ENCODE data around the gene NUP214. TPM values are rescaled to one million over a fixed set of nuclear protein-coding genes. Genes with fewer than 3 reads are reported as not detected.

Gene NUP214
- total RNA-seq, 1 experiment from 2014 or later: 52.3 TPM

GRCh38 chr9:131252120-131252519, 126.7 kb downstream of the NUP214 start:
- no peaks in the 10 kb centered on the region for H3K27me3 ChIP-seq (replicated peaks; ENCODE audit: control insufficient read depth, insufficient read depth, low read length)

GRCh38 chr9:131253891-131254491, 128.6 kb downstream of the NUP214 start:
- H3K9me3 ChIP-seq: no peaks in the 10 kb centered on the region
- Mint-ChIP-seq H3K27me3 (ENCODE audit: insufficient read depth, unreplicated experiment) (no peaks in the 10 kb centered on the region), H3K4me3 (ENCODE audit: unreplicated experiment) (no peak overlapping the region), H3K9me3 (ENCODE audit: unreplicated experiment) (no peaks in the 10 kb centered on the region), H3K36me3 (ENCODE audit: insufficient read depth, unreplicated experiment) (no peaks in the 10 kb centered on the region), H3K27ac (ENCODE audit: unreplicated experiment) (no peak overlapping the region), H3K4me1 (ENCODE audit: low read depth, unreplicated experiment) (no peaks in the 10 kb centered on the region)
- no peak for TF ChIP-seq CTCF (IDR thresholded peaks at IDR 0.05; ENCODE audit: insufficient read depth in 1 of 2, low read depth in 1 of 2, low read length in 1 of 2, severe bottlenecking in 1 of 2, unreplicated experiment in 1 of 2)
- ChIA-PET POLR2A (no interaction called here), CTCF (interaction anchor here (0.7 kb wide), 1 partner anchor 491 kb away, joined by 3 read pairs; no protein-coding TSS in a partner anchor)
- no peak for DNase-seq
- no TSS peak for BruUV-seq (replicated peaks)
- no peaks in the 10 kb centered on the region for H3K4me1 ChIP-seq
- no peaks in the 10 kb centered on the region for H3K36me3 ChIP-seq (ENCODE audit: control insufficient read depth, insufficient read depth, low read length)
- H3K4me3 ChIP-seq (ENCODE audit: low read depth, low read length): no peak overlapping the region
- intact Hi-C loops (cut with micrococcal nuclease; ENCODE audit: unreplicated experiment): no loop called here
- H3K27me3 ChIP-seq (replicated peaks; ENCODE audit: control insufficient read depth, insufficient read depth, low read length): no peaks in the 10 kb centered on the region

More at GRCh38 chr9:131252120-131252519, 126.7 kb downstream of the NUP214 start:
- Mint-ChIP-seq H3K4me3 (ENCODE audit: unreplicated experiment) (no peak overlapping the region), H3K27ac (ENCODE audit: unreplicated experiment) (no peak overlapping the region), H3K27me3 (ENCODE audit: insufficient read depth, unreplicated experiment) (no peaks in the 10 kb centered on the region), H3K4me1 (ENCODE audit: low read depth, unreplicated experiment) (no peaks in the 10 kb centered on the region), H3K9me3 (ENCODE audit: unreplicated experiment) (no peaks in the 10 kb centered on the region), H3K36me3 (ENCODE audit: insufficient read depth, unreplicated experiment) (no peaks in the 10 kb centered on the region)
- POLR2A ChIA-PET: no interaction called here
- Histone ChIP-seq H3K9me3 (no peaks in the 10 kb centered on the region), H3K36me3 (ENCODE audit: control insufficient read depth, insufficient read depth, low read length) (no peaks in the 10 kb centered on the region), H3K4me1 (no peaks in the 10 kb centered on the region), H3K4me3 (ENCODE audit: low read depth, low read length) (no peak overlapping the region)
- BruUV-seq (replicated peaks): no TSS peak
- CTCF ChIA-PET: no interaction called here
- DNase-seq: no peak
- intact Hi-C loops (cut with micrococcal nuclease; ENCODE audit: unreplicated experiment): no loop called here
- TF ChIP-seq CTCF (IDR thresholded peaks at IDR 0.05; ENCODE audit: insufficient read depth in 1 of 2, low read depth in 1 of 2, low read length in 1 of 2, severe bottlenecking in 1 of 2, unreplicated experiment in 1 of 2): no peak

- intact Hi-C loops (cut with micrococcal nuclease; ENCODE audit: unreplicated experiment): no loop called here
- no peak for TF ChIP-seq CTCF (IDR thresholded peaks at IDR 0.05; ENCODE audit: insufficient read depth in 1 of 2, low read depth in 1 of 2, low read length in 1 of 2, severe bottlenecking in 1 of 2, unreplicated experiment in 1 of 2)
- no peaks in the 10 kb centered on the region for H3K36me3 Mint-ChIP-seq (ENCODE audit: insufficient read depth, unreplicated experiment)
- Histone ChIP-seq H3K4me3 (ENCODE audit: low read depth, low read length) (no peak overlapping the region), H3K27me3 (replicated peaks; ENCODE audit: control insufficient read depth, insufficient read depth, low read length) (no peaks in the 10 kb centered on the region), H3K9me3 (no peaks in the 10 kb centered on the region), H3K4me1 (no peaks in the 10 kb centered on the region), H3K36me3 (ENCODE audit: control insufficient read depth, insufficient read depth, low read length) (no peaks in the 10 kb centered on the region)
- H3K27me3 Mint-ChIP-seq (ENCODE audit: insufficient read depth, unreplicated experiment): no peaks in the 10 kb centered on the region
- no peaks in the 10 kb centered on the region for H3K4me1 Mint-ChIP-seq (ENCODE audit: low read depth, unreplicated experiment)
- no peak overlapping the region for H3K27ac Mint-ChIP-seq (ENCODE audit: unreplicated experiment)
- ChIA-PET CTCF (interaction anchor here (0.6 kb wide), 1 partner anchor 1750 kb away, joined by 5 read pairs; no protein-coding TSS in a partner anchor), POLR2A (interaction anchor here (0.8 kb wide), 1 partner anchor 119 kb away, joined by 5 read pairs; no protein-coding TSS in a partner anchor)
- no peak for DNase-seq
- H3K9me3 Mint-ChIP-seq (ENCODE audit: unreplicated experiment): no peaks in the 10 kb centered on the region
- no peak overlapping the region for H3K4me3 Mint-ChIP-seq (ENCODE audit: unreplicated experiment)
- BruUV-seq (replicated peaks): no TSS peak
These were observed 129.2 kb downstream of the NUP214 start for GRCh38 chr9:131254626-131255025.
